HG02642 (cell line): Measurements from ENCODE around the gene SRSF2.
"Not testable (repeated sequence)": the region's sequence is repeated elsewhere in the genome, so short reads cannot be mapped to it uniquely, and the experiment has no call there.

Experiments
- ATAC-seq: cut with Tn5 transposase; IDR thresholded peaks from one replicate; pipeline ENCODE4 v1.9.1; 2021; ENCODE audit warnings: mild to moderate bottlenecking; ENCODE audit not compliant: unreplicated experiment, poor library complexity

Gene SRSF2

GRCh38 chr17:76739568-76740115 lies 2.5 kb upstream of the SRSF2 start:
- not testable (repeated sequence) for ATAC-seq

- ATAC-seq = no peak
These were observed 1.3 kb upstream of the SRSF2 start for GRCh38 chr17:76738468-76738850.

DNA sequence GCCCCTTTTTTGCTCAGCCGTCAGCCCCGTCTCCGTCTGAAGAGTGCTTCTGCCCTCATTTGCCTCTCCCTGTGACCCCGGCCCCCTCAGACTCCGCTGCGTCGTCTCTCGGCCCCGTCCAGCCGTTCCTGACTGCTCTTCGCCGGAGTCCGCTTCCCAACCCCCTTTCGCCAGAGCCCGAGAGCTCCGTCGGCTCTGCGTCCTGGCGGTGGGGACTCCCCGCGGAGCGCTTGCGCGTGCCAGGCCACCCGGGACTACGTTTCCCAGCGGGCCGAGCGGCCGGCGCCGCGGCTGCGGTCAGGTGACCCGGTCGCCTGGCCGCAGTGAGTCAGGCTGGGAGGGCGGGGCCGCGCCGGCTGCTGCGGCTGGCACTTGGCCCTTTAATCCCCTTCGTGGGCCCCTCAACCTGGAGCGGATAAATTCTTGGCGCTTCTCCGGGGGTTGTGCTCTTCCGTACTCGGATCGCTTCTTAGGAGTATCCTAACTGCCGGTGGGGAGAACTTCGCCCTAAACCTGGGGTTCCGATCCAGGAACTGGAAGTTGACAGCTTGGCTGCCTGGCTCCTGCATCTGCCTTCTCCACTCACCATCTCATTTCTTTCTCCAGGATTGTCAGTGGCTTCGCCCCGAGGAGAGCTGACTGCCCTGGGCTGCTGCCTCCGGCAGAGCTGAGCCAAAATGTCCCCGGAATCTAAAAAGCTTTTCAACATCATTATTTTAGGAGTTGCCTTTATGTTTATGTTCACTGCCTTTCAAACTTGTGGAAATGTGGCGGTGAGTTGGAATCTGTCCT lies 741 bp upstream of the SRSF2 start, which contains the start of gene MFSD11:
Gene MFSD11, plus strand, starts transcription at position 444 of the 792 bp plus-strand sequence. Its CDS starts 234 bp downstream, at position 678.
- ATAC-seq = peak; percentile 63

- ATAC-seq = peak; percentile 30
These were observed 616 bp downstream of the SRSF2 start for GRCh38 chr17:76736349-76737081.

DNA sequence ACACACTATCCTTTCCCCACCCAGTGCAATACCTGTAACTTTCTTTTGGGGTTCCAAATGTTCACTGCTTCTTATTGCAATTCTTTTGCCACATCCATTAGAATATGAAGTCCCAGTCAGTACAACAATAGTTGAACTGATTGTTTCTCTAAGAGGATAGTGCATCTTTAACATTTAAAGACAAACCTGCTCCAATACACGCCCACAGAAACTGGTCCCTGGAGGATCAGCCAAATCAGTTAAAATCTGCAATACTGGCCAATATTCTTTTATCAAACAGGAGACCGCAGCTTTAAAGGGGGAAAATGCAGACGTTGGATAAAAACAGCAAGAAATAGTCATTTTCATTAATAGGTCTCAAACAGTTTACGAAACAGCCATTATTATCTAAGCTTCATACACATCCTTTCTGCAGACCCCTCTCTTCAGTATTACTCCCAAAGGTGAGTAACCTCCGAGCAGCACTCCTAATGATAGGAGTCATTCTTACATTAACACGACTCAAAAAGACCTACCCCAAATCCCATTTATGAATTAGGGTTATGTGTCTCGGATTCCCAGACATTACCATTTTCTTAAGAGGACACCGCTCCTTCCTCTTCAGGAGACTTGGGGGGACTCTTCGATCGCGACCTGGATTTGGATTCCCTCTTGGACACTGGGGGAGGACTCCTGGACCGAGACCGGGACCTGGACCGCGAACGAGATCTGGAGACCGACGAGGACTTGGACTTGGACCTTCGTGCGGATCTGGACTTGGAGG lies 1.4 kb downstream of the SRSF2 start:
- ATAC-seq = no peak

DNA sequence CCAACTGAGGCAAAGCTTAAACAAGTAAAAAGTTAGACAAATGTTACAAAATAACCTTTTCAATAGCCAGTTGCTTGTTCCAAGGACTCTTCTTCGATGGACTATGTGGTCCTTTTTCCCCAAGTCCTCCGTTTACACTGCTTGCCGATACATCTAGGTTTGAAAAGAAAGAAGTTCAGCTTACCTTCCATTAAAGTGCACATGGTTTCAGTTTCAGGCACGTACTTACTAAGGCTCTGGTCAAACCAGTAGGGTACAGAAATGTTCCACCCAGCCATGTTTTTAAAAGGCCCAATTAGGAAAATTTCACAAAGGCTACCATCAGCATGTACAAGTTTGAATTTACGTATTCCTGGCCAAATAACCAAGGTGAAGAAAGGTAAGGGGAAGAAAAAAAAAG lies 2.1 kb downstream of the SRSF2 start:
- no peak for ATAC-seq

- ATAC-seq = no peak
These were observed 2.9 kb downstream of the SRSF2 start for GRCh38 chr17:76734080-76734840.

DNA sequence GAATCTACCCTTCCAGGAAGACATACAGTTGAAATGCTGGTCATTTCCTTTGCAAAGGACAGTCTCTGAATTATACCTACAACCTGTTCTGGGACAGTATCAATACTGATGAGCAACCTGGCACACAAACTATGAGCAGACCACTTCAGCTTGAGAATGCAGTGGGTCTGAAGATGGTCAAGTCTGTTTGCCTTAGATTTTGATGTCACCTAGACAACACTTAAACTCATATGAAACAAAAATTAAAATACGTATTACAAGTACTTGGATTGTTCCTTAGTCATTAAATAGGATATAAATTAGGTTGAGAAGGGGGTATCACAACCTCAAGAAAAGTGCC lies 3.5 kb downstream of the SRSF2 start:
- no peak for ATAC-seq

- ATAC-seq = no peak
These were observed 4.2 kb downstream of the SRSF2 start for GRCh38 chr17:76732734-76733617.

DNA sequence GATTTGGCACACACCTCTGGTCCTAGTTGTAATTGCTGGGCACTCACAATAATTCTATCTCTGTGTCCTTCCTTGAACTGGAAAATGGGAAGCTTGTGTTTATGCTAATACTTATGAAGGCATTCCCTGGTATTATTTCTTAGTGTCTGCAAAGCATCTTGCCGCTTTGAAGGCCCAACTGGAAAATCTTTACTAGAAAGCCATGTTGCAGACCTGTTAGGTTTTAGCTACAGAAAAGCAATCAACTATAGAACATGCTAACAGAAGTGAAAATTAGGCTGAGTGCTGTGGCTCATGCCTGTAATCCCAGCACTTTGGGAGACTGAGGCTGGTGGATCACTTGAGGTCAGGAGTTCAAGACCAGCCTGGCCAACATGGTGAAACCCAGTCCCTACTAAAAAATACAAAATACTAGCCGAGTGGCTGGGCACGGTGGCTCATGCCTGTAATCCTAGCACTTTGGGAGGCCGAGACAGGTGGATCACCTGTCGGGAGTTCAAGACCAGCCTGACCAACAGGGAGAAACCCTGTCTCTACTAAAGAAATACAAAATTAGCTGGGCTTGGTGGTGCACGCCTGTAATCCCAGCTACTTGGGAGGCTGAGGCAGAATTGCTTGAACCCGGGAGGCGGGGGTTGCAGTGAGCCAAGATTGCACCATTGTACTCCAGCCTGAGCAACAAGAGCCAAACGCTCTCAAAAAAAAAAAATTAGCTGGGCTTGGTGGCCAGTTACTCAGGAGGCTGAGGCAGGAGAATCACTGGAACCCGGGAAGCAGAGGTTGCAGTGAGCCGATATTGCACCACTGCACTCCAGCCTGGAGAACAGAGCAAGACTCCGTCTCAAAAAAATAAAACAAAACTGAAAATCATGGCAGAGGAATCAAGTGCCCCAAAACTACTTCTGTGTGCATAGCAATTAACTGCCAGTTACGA lies 5.1 kb downstream of the SRSF2 start:
- not testable (repeated sequence) for ATAC-seq

- ATAC-seq = no peak
These were observed 9.2 kb downstream of the SRSF2 start for GRCh38 chr17:76727745-76728456.

- peak; percentile 48 for ATAC-seq
These were observed 10.1 kb downstream of the SRSF2 start, which contains the start of gene METTL23 for GRCh38 chr17:76726776-76727718. METTL23 (plus strand) TSS chr17:76726839; CDS start chr17:76729711, 2,872 bp downstream.

GRCh38 chr17:76726231-76726775 lies 10.8 kb downstream of the SRSF2 start, which contains the start of gene JMJD6:
JMJD6 (minus strand) TSS chr17:76726606; CDS start chr17:76726475, 131 bp downstream.
- ATAC-seq = peak; percentile 81

DNA sequence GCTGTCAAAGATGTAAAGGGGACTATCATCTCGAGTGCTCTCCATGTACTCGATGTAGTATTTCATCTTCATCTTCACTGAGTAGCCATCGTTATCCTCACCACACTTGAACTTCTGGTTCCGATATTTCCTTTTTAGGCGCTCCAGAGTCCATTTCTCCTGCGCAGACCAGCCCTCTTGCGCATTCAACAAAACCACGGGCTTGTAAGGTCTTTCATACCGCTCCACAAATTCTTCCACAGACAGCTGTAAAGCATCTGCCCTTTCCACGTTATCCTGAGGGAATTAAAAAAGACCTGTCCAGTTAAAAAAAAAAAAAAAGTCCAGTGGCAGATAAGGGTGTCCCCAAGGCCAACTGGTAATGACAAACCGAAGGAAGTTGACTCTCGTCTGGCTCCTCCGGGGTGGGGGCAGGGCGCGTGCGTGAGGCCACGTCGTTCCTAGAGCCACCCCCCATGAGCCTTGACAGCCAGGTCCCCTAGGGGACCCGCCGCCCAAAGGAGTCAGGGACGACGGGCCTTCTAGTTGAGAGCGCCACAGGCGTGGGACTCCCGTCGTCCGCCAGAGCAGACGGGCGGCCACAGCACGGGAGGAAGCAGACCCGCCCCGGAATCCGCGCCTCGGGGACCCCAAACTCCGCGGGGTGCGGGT lies 11.4 kb downstream of the SRSF2 start:
- peak; percentile 24 for ATAC-seq

GRCh38 chr17:76723812-76724211 lies 13.3 kb downstream of the SRSF2 start:
- no peak for ATAC-seq
